Stimulated activated CD8-positive, alpha-beta memory T cell treated with anti-CD3 and anti-CD28 coated beads, Interleukin-7, amount 100 ng/mL, for 24 hours (primary cell): Measurements from ENCODE around the gene SS18L1.

Experiments
- DNase-seq: peaks from one replicate; pipeline ENCODE4 v3.0.0-alpha.2; 2020; ENCODE audit warnings: low read depth

Gene SS18L1

GRCh38 chr20:62195736-62196135 lies 52.2 kb downstream of the SS18L1 start:
- DNase-seq: no peak

GRCh38 chr20:62196286-62196685 lies 52.7 kb downstream of the SS18L1 start:
- DNase-seq: no peak

- no peak for DNase-seq
These were observed 53.7 kb downstream of the SS18L1 start for GRCh38 chr20:62197311-62197710.

GRCh38 chr20:62197801-62198200 lies 54.2 kb downstream of the SS18L1 start:
- no peak for DNase-seq

- DNase-seq: no peak
These were observed 54.9 kb downstream of the SS18L1 start for GRCh38 chr20:62198496-62198895.

GRCh38 chr20:62198931-62199330 lies 55.4 kb downstream of the SS18L1 start:
- no peak for DNase-seq

- DNase-seq: no peak
These were observed 57.1 kb downstream of the SS18L1 start for GRCh38 chr20:62200491-62201172.

GRCh38 chr20:62201173-62202082 lies 57.9 kb downstream of the SS18L1 start:
- no peak for DNase-seq

- DNase-seq: no peak
These were observed 58.5 kb downstream of the SS18L1 start for GRCh38 chr20:62202083-62202395.

- DNase-seq: no peak
These were observed 59.3 kb downstream of the SS18L1 start for GRCh38 chr20:62202676-62203377.

- DNase-seq: no peak
These were observed 59.9 kb downstream of the SS18L1 start for GRCh38 chr20:62203378-62204030.

GRCh38 chr20:62205618-62206387 lies 62.2 kb downstream of the SS18L1 start:
- DNase-seq: no peak

GRCh38 chr20:62206388-62206775 lies 62.8 kb downstream of the SS18L1 start:
- DNase-seq: no peak

- DNase-seq: no peak
These were observed 64.7 kb downstream of the SS18L1 start for GRCh38 chr20:62208061-62208794.

- DNase-seq: no peak
These were observed 65.5 kb downstream of the SS18L1 start for GRCh38 chr20:62208795-62209755.

- DNase-seq: no peak
These were observed 66.4 kb downstream of the SS18L1 start for GRCh38 chr20:62209850-62210495.

- DNase-seq: no peak
These were observed 66.9 kb downstream of the SS18L1 start for GRCh38 chr20:62210496-62210855.

GRCh38 chr20:62211216-62211615 lies 67.6 kb downstream of the SS18L1 start:
- no peak for DNase-seq

- no peak for DNase-seq
These were observed 68.3 kb downstream of the SS18L1 start for GRCh38 chr20:62211769-62212288.
